K562 (cell line): Measurements from ENCODE around the gene PHTF2. TPM values are rescaled to one million over a fixed set of nuclear protein-coding genes. Genes with fewer than 3 reads are reported as not detected.

ENCODE experiments used
- BRF2 ChIP-seq: IDR thresholded peaks from 3 replicates; pipeline ENCODE4 v1.6.1; 2011; ENCODE audit warnings: borderline replicate concordance, mild to moderate bottlenecking; ENCODE audit not compliant: insufficient read length, insufficient read depth
- ESRRA ChIP-seq: fragments of 450-650 bp; IDR thresholded peaks from 2 replicates; pipeline ENCODE4 v1.6.1; 2014; ENCODE audit warnings: low read depth, mild to moderate bottlenecking, moderate library complexity, borderline replicate concordance
- HCFC1 ChIP-seq: IDR thresholded peaks from 2 replicates; pipeline ENCODE4 v1.6.1; 2012; ENCODE audit warnings: low read depth, low read length, improper control_type of control experiment
- HNRNPH1 ChIP-seq: fragments of 200-400 bp; formaldehyde crosslinking; optimal IDR thresholded peaks from 2 replicates; pipeline ENCODE3; 2017; ENCODE audit warnings: low read depth, mild to moderate bottlenecking, low read length, moderate library complexity
- JUND ChIP-seq, 2 experiments: IDR thresholded peaks; 2 replicates in 1 of 2; 3 replicates in 1 of 2; pipeline ENCODE4 v1.6.1; 2011; ENCODE audit warnings: borderline replicate concordance in 2 of 2, low read depth in 2 of 2, low read length in 2 of 2, improper control_type of control experiment in 1 of 2, missing biosample characterization in 1 of 2, missing genetic modification characterization in 1 of 2, missing genetic modification reagents in 1 of 2
- NFATC3 ChIP-seq: fragments of 450-650 bp; IDR thresholded peaks from 2 replicates; pipeline ENCODE4 v1.6.1; 2017; ENCODE audit warnings: mild to moderate bottlenecking
- SMAD2 ChIP-seq: fragments of 150-350 bp; IDR thresholded peaks from 2 replicates; pipeline ENCODE4 v1.6.1; 2014; ENCODE audit warnings: low read depth, mild to moderate bottlenecking, low read length
- SMC3 ChIP-seq: conservative IDR thresholded peaks from 2 replicates; pipeline ENCODE4 v1.6.1; 2011; ENCODE audit warnings: low read depth, low read length, improper control_type of control experiment; ENCODE audit not compliant: insufficient read depth
- YY1 ChIP-seq, 3 experiments: IDR thresholded peaks; 2 replicates each; pipeline ENCODE4 v1.6.1; 2011; ENCODE audit warnings: low read length in 2 of 3, mild to moderate bottlenecking in 2 of 3, moderate library complexity in 2 of 3, borderline replicate concordance in 1 of 3, control low read depth in 1 of 3, low read depth in 1 of 3; ENCODE audit not compliant: insufficient read depth in 3 of 3, insufficient replicate concordance in 2 of 3, control insufficient read depth in 1 of 3, insufficient read length in 1 of 3; ENCODE audit errors: extremely low read depth in 1 of 3
- ZFP91 ChIP-seq: sonication (generic); formaldehyde crosslinking; IDR thresholded peaks from 2 replicates; pipeline ENCODE4 v1.8.0; 2022; ENCODE audit warnings: mild to moderate bottlenecking, missing genetic modification reagents
- polyA plus RNA-seq, 8 experiments: library from polyadenylated mRNA; depleted of rRNA in 4 of 8; stranded (reverse) in 5 of 8; unstranded in 3 of 8; fragments of >200 nt; fragmentation: Nextera tagmentation in 2 of 8; fragmentation: Illumina TruSeq in 1 of 8; extraction: Ambion mirVana in 2 of 8; extraction: Trizol in 1 of 8; gene quantifications; 2 replicates each; pipeline versions ENCODE4 v1.2.1 to v1.2.3, GENCODE V29; 2011 to 2014; ENCODE audit warnings: inconsistent platforms in 1 of 8, missing spikeins in 1 of 8
- total RNA-seq, 7 experiments: library from RNA; depleted of rRNA in 6 of 7; stranded (reverse); fragments of >200 nt in 6 of 7; fragmentation: Illumina TruSeq in 2 of 7; extraction: Trizol in 2 of 7; gene quantifications; 2 replicates each; pipeline versions ENCODE4 v1.2.1 to v1.2.3, GENCODE V29; 2011 to 2021; ENCODE audit warnings: low replicate concordance in 1 of 7
- TF ChIP-seq, protein P1 (sequence below): fragments of 250-450 bp; sonication (Bioruptor Pico); IDR thresholded peaks from 2 replicates; pipeline ENCODE4 v1.8.0; 2022; ENCODE audit warnings: inconsistent platforms

PHTF2 gene
- total and polyA plus RNA-seq, 9 of the 15 experiments (the other 6 are each of a cell fraction or from before 2014, with no cell fraction given) = 17.9 to 43.6 (median 25.4) TPM

DNA sequence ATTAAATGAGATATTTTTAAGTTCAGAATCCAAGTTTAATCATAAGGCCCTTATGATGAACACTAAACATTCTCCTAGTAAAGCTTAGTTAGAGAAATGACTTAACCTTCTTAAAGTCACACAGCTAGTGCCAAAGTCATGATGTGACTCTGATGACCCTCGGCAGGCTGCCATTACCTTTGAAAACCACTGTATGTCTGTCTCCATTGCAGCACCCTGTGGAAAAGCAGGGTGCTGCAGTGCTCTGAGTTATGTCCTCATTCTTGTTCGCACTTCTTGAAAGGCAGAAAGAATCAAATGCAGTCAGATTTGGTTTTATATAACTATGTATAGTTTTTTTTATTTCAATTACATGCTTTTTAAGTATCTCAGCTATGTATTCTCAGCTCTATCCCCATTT is 105.0 kb downstream of the PHTF2 start (continued):
- TF ChIP-seq ZFP91 (no peak), JUND (IDR thresholded peaks at IDR 0.05; ENCODE audit: borderline replicate concordance, low read depth, low read length) (0 out of 2 replicates have a peak, but pooled peaks have one; percentile 9), JUND (tag; IDR thresholded peaks at IDR 0.05; ENCODE audit: borderline replicate concordance, low read depth, low read length) (0 out of 3 replicates have a peak, but pooled peaks have one; percentile 13), BRF2 (no peak), ESRRA (peak; percentile 23; the same call in 1 of the 2 replicates), NFATC3 (no peak), SMC3 (peak; percentile 36; the same call in 1 of the 2 replicates), SMAD2 (no peak), YY1 (IDR thresholded peaks at IDR 0.05; ENCODE audit: borderline replicate concordance in 1 of 3, control insufficient read depth in 1 of 3, extremely low read depth in 1 of 3, insufficient read depth in 3 of 3, insufficient read length in 1 of 3, insufficient replicate concordance in 2 of 3, low read depth in 1 of 3, low read length in 2 of 3) (peak in 1 of 3 experiments; percentile 75), HCFC1 (0 out of 2 replicates have a peak, but pooled peaks have one; percentile 24), HNRNPH1 (no peak)
- TF ChIP-seq, protein P1, sequence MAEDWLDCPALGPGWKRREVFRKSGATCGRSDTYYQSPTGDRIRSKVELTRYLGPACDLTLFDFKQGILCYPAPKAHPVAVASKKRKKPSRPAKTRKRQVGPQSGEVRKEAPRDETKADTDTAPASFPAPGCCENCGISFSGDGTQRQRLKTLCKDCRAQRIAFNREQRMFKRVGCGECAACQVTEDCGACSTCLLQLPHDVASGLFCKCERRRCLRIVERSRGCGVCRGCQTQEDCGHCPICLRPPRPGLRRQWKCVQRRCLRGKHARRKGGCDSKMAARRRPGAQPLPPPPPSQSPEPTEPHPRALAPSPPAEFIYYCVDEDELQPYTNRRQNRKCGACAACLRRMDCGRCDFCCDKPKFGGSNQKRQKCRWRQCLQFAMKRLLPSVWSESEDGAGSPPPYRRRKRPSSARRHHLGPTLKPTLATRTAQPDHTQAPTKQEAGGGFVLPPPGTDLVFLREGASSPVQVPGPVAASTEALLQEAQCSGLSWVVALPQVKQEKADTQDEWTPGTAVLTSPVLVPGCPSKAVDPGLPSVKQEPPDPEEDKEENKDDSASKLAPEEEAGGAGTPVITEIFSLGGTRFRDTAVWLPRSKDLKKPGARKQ (CRISPR knock-in tag) = no peak
